H1 (cell line): Measurements from ENCODE around the gene TSNAXIP1. TPM values are rescaled to one million over a fixed set of nuclear protein-coding genes. Genes with fewer than 3 reads are reported as not detected.

ENCODE experiments used
- CTCF ChIA-PET: fragments of 300-600 bp; sonication (Branson Sonifier 250); formaldehyde crosslinking; loops from one replicate; lab custom pipeline; 2021; ENCODE audit not compliant: partially characterized antibody; lab: Charles Lee
- POLR2A ChIA-PET: fragments of 300-600 bp; sonication (Branson Sonifier 250); formaldehyde crosslinking; loops from one replicate; lab custom pipeline; 2021; ENCODE audit warnings: inconsistent platforms; ENCODE audit not compliant: partially characterized antibody; lab: Charles Lee
- DNase-seq, 2 experiments: peaks; one replicate each; pipeline versions ENCODE4 v3.0.0 to v3.0.0-alpha.2; 2010 to 2022; ENCODE audit warnings: low spot score in 2 of 2, low read depth in 1 of 2, mixed read lengths in 1 of 2
- FAIRE-seq: peaks from 2 replicates; lab custom pipeline; 2011; peaks lifted over from hg19 to GRCh38; lab: Jason Lieb, UNC
- H2AFZ ChIP-seq: 2 replicates; pipeline ENCODE4 v1.8.1; 2012; ENCODE audit warnings: low read length, inconsistent platforms
- H2AK5ac ChIP-seq: 2 replicates; pipeline ENCODE4 v1.6.1; 2013; ENCODE audit warnings: low read depth, low read length
- H2BK120ac ChIP-seq: replicated peaks from 2 replicates; pipeline ENCODE3; 2013; ENCODE audit warnings: low read depth, low read length, inconsistent platforms
- H2BK12ac ChIP-seq: 2 replicates; pipeline ENCODE4 v1.6.1; 2013; ENCODE audit warnings: low read depth, low read length
- H2BK15ac ChIP-seq: 2 replicates; pipeline ENCODE4 v1.6.1; 2013; ENCODE audit warnings: low read length
- H2BK20ac ChIP-seq: 2 replicates; pipeline ENCODE4 v1.6.1; 2013; ENCODE audit warnings: low read length
- H2BK5ac ChIP-seq: 2 replicates; pipeline ENCODE4 v1.6.1; 2013; ENCODE audit warnings: low read depth, low read length
- H3K14ac ChIP-seq: 2 replicates; pipeline ENCODE4 v1.6.1; 2013; ENCODE audit warnings: inconsistent platforms; ENCODE audit not compliant: insufficient read length
- H3K18ac ChIP-seq: 2 replicates; pipeline ENCODE4 v1.6.1; 2013; ENCODE audit warnings: low read length; ENCODE audit errors: extremely low read depth
- H3K23ac ChIP-seq: 2 replicates; pipeline ENCODE4 v1.6.1; 2013; ENCODE audit warnings: inconsistent platforms; ENCODE audit not compliant: insufficient read length
- H3K23me2 ChIP-seq: 2 replicates; pipeline ENCODE4 v1.6.1; 2013; ENCODE audit warnings: low read depth, low read length
- H3K27ac ChIP-seq: 2 replicates; pipeline ENCODE4 v1.6.1; 2011; ENCODE audit warnings: low read depth, low read length, inconsistent platforms
- H3K27me3 ChIP-seq, 4 experiments: replicated peaks in 1 of 4; 1 replicate in 1 of 4; 2 replicates in 3 of 4; pipeline versions ENCODE4 v1.6.1 to v1.8.1; 2011 to 2013; ENCODE audit warnings: low read length in 3 of 4, mild to moderate bottlenecking in 3 of 4, inconsistent platforms in 2 of 4, mixed read lengths in 2 of 4, moderate library complexity in 1 of 4; ENCODE audit not compliant: control insufficient read depth in 3 of 4, insufficient read depth in 3 of 4; ENCODE audit errors: extremely low read depth in 1 of 4
- H3K36me3 ChIP-seq, 4 experiments: 2 replicates each; pipeline versions ENCODE4 v1.6.1 to v1.8.1; 2011 to 2013; ENCODE audit warnings: mild to moderate bottlenecking in 4 of 4, low read length in 3 of 4, moderate library complexity in 2 of 4, control low read depth in 1 of 4, inconsistent platforms in 1 of 4; ENCODE audit not compliant: insufficient read depth in 4 of 4, control insufficient read depth in 2 of 4
- H3K4ac ChIP-seq: replicated peaks from 2 replicates; pipeline ENCODE3; 2013; ENCODE audit warnings: low read length, low read depth, mixed read lengths, inconsistent platforms; ENCODE audit not compliant: insufficient read length
- H3K4me1 ChIP-seq, 4 experiments: replicated peaks in 1 of 4; 1 replicate in 1 of 4; 2 replicates in 3 of 4; pipeline versions ENCODE4 v1.6.1 to v1.8.1; 2011 to 2013; ENCODE audit warnings: low read length in 3 of 4, inconsistent platforms in 2 of 4, mixed read lengths in 1 of 4; ENCODE audit not compliant: insufficient read depth in 4 of 4, control insufficient read depth in 3 of 4
- H3K4me2 ChIP-seq, 2 experiments: 2 replicates each; pipeline versions ENCODE4 v1.6.1 to v1.8.1; 2011 to 2013; ENCODE audit warnings: low read depth in 2 of 2, low read length in 2 of 2, control low read depth in 1 of 2, inconsistent platforms in 1 of 2, mild to moderate bottlenecking in 1 of 2; ENCODE audit not compliant: insufficient read depth in 1 of 2
- H3K4me3 ChIP-seq, 4 experiments: fragments of 200-600, 300-600 bp in 1 of 4; sonication (generic), shearing (Covaris generic), sonication (Bioruptor Twin) in 1 of 4; 2 replicates each; pipeline versions ENCODE4 v1.5.1 to v1.8.1; 2011 to 2016; ENCODE audit warnings: low read length in 4 of 4, low read depth in 3 of 4, control low read depth in 2 of 4, inconsistent platforms in 2 of 4, mild to moderate bottlenecking in 2 of 4, mixed read lengths in 1 of 4, moderate library complexity in 1 of 4; ENCODE audit not compliant: insufficient read depth in 2 of 4; ENCODE audit errors: extremely low read depth in 1 of 4
- H3K56ac ChIP-seq: replicated peaks from 2 replicates; pipeline ENCODE3; 2013; ENCODE audit warnings: low read depth, mild to moderate bottlenecking, mixed read lengths, low read length, inconsistent platforms; ENCODE audit not compliant: insufficient read length
- H3K79me1 ChIP-seq: 2 replicates; pipeline ENCODE4 v1.6.1; 2013; ENCODE audit warnings: low read depth, low read length, control low read depth
- H3K79me2 ChIP-seq, 2 experiments: 2 replicates each; pipeline versions ENCODE4 v1.6.1 to v1.8.1; 2012 to 2013; ENCODE audit warnings: low read length in 2 of 2, mild to moderate bottlenecking in 2 of 2, inconsistent platforms in 1 of 2; ENCODE audit not compliant: insufficient read depth in 2 of 2, control insufficient read depth in 1 of 2
- H3K9ac ChIP-seq, 4 experiments: replicated peaks in 1 of 4; 1 replicate in 1 of 4; 2 replicates in 3 of 4; pipeline versions ENCODE4 v1.6.1 to v1.8.1; 2011 to 2013; ENCODE audit warnings: low read depth in 3 of 4, low read length in 3 of 4, control low read depth in 2 of 4, mild to moderate bottlenecking in 2 of 4, moderate library complexity in 2 of 4, inconsistent platforms in 1 of 4; ENCODE audit errors: extremely low read depth in 1 of 4
- H3K9me3 ChIP-seq, 2 experiments: 2 replicates each; pipeline versions ENCODE4 v1.6.1 to v1.8.1; 2012 to 2013; ENCODE audit warnings: mild to moderate bottlenecking in 2 of 2, moderate library complexity in 2 of 2, control low read depth in 1 of 2, inconsistent platforms in 1 of 2, low read depth in 1 of 2, low read length in 1 of 2, mixed read lengths in 1 of 2; ENCODE audit not compliant: insufficient read depth in 2 of 2
- H4K20me1 ChIP-seq, 2 experiments: replicated peaks in 1 of 2; 2 replicates each; pipeline versions ENCODE3 to v1.8.1; 2011 to 2013; ENCODE audit warnings: inconsistent platforms in 2 of 2, low read length in 2 of 2, mild to moderate bottlenecking in 1 of 2; ENCODE audit not compliant: insufficient read depth in 2 of 2, control insufficient read depth in 1 of 2
- H4K5ac ChIP-seq: 2 replicates; pipeline ENCODE4 v1.6.1; 2013; ENCODE audit warnings: low read length, low read depth, mixed read lengths, inconsistent platforms; ENCODE audit not compliant: insufficient read length
- H4K8ac ChIP-seq: 2 replicates; pipeline ENCODE4 v1.8.0; 2013; ENCODE audit warnings: mild to moderate bottlenecking, moderate library complexity, low read length, inconsistent platforms; ENCODE audit not compliant: insufficient read depth; ENCODE audit errors: extremely low read depth
- H4K91ac ChIP-seq: replicated peaks from 2 replicates; pipeline ENCODE3; 2013; ENCODE audit warnings: low read length, mixed read lengths, inconsistent platforms; ENCODE audit not compliant: insufficient read length
- BACH1 ChIP-seq: IDR thresholded peaks from 2 replicates; pipeline ENCODE4 v1.6.1; 2012; ENCODE audit warnings: low read length, improper control_type of control experiment
- CBX5 ChIP-seq: fragments of 300-800, 300-1000 bp; sonication (generic); IDR thresholded peaks from 2 replicates; pipeline ENCODE4 v1.7.1; 2016; ENCODE audit warnings: antibody characterized with exemption, low read length, low read depth
- CTCF ChIP-seq, 3 experiments: IDR thresholded peaks; 1 replicate in 2 of 3; 2 replicates in 1 of 3; pipeline versions ENCODE4 v1.5.1 to v1.6.1; 2011; ENCODE audit warnings: low read length in 3 of 3, mild to moderate bottlenecking in 3 of 3, inconsistent platforms in 2 of 3, low read depth in 1 of 3, moderate library complexity in 1 of 3; ENCODE audit not compliant: insufficient read depth in 1 of 3; ENCODE audit errors: control extremely low read depth in 1 of 3
- GABPA ChIP-seq: IDR thresholded peaks from 2 replicates; pipeline ENCODE4 v1.6.1; 2011; ENCODE audit warnings: mild to moderate bottlenecking, low read length, moderate library complexity, borderline replicate concordance; ENCODE audit not compliant: insufficient read depth
- JUN ChIP-seq: IDR thresholded peaks from 2 replicates; pipeline ENCODE4 v1.6.1; 2011; ENCODE audit warnings: low read depth, mild to moderate bottlenecking, improper control_type of control experiment, low read length
- SAP30 ChIP-seq: fragments of 300-600 bp; sonication (generic); IDR thresholded peaks from 2 replicates; pipeline ENCODE4 v1.7.1; 2012; ENCODE audit warnings: low read length, moderate library complexity, mild to moderate bottlenecking, inconsistent platforms; ENCODE audit not compliant: insufficient read depth, insufficient replicate concordance
- SP1 ChIP-seq: IDR thresholded peaks from 2 replicates; pipeline ENCODE4 v1.6.1; 2011; ENCODE audit warnings: low read depth, low read length
- SP4 ChIP-seq: IDR thresholded peaks from 2 replicates; pipeline ENCODE4 v1.6.1; 2012; ENCODE audit warnings: low read length, inconsistent platforms
- TAF7 ChIP-seq: optimal IDR thresholded peaks from 2 replicates; pipeline ENCODE3; 2011; ENCODE audit warnings: low read depth, mild to moderate bottlenecking, inconsistent platforms, low read length, moderate library complexity, borderline replicate concordance
- TEAD4 ChIP-seq: IDR thresholded peaks from 2 replicates; pipeline ENCODE4 v1.6.1; 2012; ENCODE audit warnings: low read depth, low read length, inconsistent platforms, mixed read lengths
- ZNF274 ChIP-seq: IDR thresholded peaks from 2 replicates; pipeline ENCODE4 v1.7.0; 2012; ENCODE audit warnings: low read length, borderline replicate concordance; ENCODE audit errors: extremely low read depth
- WGBS, 2 experiments: shearing (Covaris generic) in 1 of 2; methylation state at CpG; one replicate each; pipeline versions ENCODE4 v1.1.6 to v1.1.7; 2013 to 2015; ENCODE audit warnings: low lambda C conversion rate in 2 of 2, mixed read lengths in 2 of 2, inconsistent platforms in 1 of 2, low coverage in 1 of 2, missing lambda C conversion rate in 1 of 2; ENCODE audit not compliant: insufficient replicate concordance in 2 of 2, insufficient coverage in 1 of 2, insufficient read length in 1 of 2; ENCODE audit errors: extremely low coverage in 1 of 2, missing lambda C conversion rate in 1 of 2; 5-methylcytosine and 5-hydroxymethylcytosine counted together
- polyA plus RNA-seq, 7 experiments: library from polyadenylated mRNA; depleted of rRNA in 3 of 7; stranded (reverse) in 5 of 7; unstranded in 2 of 7; fragments of >200 nt in 5 of 7; fragments of 200-250 nt in 2 of 7; gene quantifications; 1 replicate in 5 of 7; 2 replicates in 1 of 7; 4 replicates in 1 of 7; pipeline versions ENCODE4 v1.2.1 to v1.2.3, GENCODE V29; 2011 to 2013; ENCODE audit warnings: missing spikeins in 2 of 7, mixed read lengths in 2 of 7
- total RNA-seq: library from RNA; stranded (reverse); fragmentation: NEBNext Ultra II Directional; extraction: Animal tissue kit (Norgen Biotek cat#: 25700); gene quantifications from 2 replicates; pipeline ENCODE4 v1.2.1, GENCODE V29; 2021

TSNAXIP1 gene
- total and polyA plus RNA-seq, 2 of the 8 experiments (the other 6 are each of a cell fraction or from before 2014, with no cell fraction given): 0.37 to 0.94 TPM

- no peak overlapping the region for H3K14ac ChIP-seq
- 94% methylated on average over 1 of the region's 1 CpG; no CpG with 5 or more reads in 1 of the 2 experiments for WGBS, 2 experiments
- H3K9me3 ChIP-seq: no peaks in the 10 kb centered on the region
- CTCF ChIA-PET: interaction anchor here (1.4 to 6.3 kb wide), 3 partner anchors 17 to 144 kb away, joined by 6 to 100 read pairs (median 7); no protein-coding TSS in a partner anchor
- H2AK5ac ChIP-seq: no peak overlapping the region
- H2BK20ac ChIP-seq: no peak overlapping the region
- POLR2A ChIA-PET: no interaction called here
- no peak overlapping the region for H3K18ac ChIP-seq
- H3K79me2 ChIP-seq: no peaks in the 10 kb centered on the region
- no peak overlapping the region for H4K8ac ChIP-seq
- no peaks in the 10 kb centered on the region for H3K79me1 ChIP-seq
- H2BK120ac ChIP-seq: no peak overlapping the region
- H2BK15ac ChIP-seq: no peak overlapping the region
- no peak overlapping the region for H2BK5ac ChIP-seq
- TF ChIP-seq SAP30: no peak
- no peak for TF ChIP-seq SP1
- TF ChIP-seq CTCF (IDR thresholded peaks at IDR 0.05; ENCODE audit: control extremely low read depth in 1 of 3, insufficient read depth in 1 of 3, low read depth in 1 of 3, low read length in 3 of 3): no peak
- TF ChIP-seq CBX5: no peak
- TF ChIP-seq GABPA: no peak
- TF ChIP-seq TEAD4: no peak
- TF ChIP-seq SP4: no peak
- TF ChIP-seq TAF7: no peak
- no peak for TF ChIP-seq BACH1
- no peak for TF ChIP-seq ZNF274
- no peak for TF ChIP-seq JUN
- H3K9ac ChIP-seq: no peak overlapping the region
- peaks cover 3% of the 10 kb centered on the region for H3K23me2 ChIP-seq
- no peak overlapping the region for H2AFZ ChIP-seq
- no peak for FAIRE-seq
- no peaks in the 10 kb centered on the region; a peak in 1 of 7 replicates for H3K27me3 ChIP-seq
- no peak overlapping the region for H3K23ac ChIP-seq
- H4K5ac ChIP-seq: no peak overlapping the region
- H2BK12ac ChIP-seq: no peak overlapping the region
- no peak for DNase-seq
- no peak overlapping the region for H3K4me2 ChIP-seq
- no peak overlapping the region for H3K4me3 ChIP-seq
- no peak overlapping the region for H3K56ac ChIP-seq
- H3K36me3 ChIP-seq: no peaks in the 10 kb centered on the region
- peaks cover 0 to 2% (median 0%) of the 10 kb centered on the region in 4 experiments; a peak in 1 of 7 replicates for H3K4me1 ChIP-seq
- H4K20me1 ChIP-seq: no peaks in the 10 kb centered on the region
- H4K91ac ChIP-seq: no peak overlapping the region
- H3K27ac ChIP-seq: no peak overlapping the region
- no peak overlapping the region for H3K4ac ChIP-seq
Measured at GRCh38 chr16:67811899-67812298, 5.2 kb downstream of the TSNAXIP1 start.
